GM18867 (cell line): ENCODE data around the gene KRTAP10-9.
"Not testable (repeated sequence)": the region's sequence is repeated elsewhere in the genome, so short reads cannot be mapped to it uniquely, and the experiment has no call there.

Source experiments
- ATAC-seq: cut with Tn5 transposase; IDR thresholded peaks from one replicate; pipeline ENCODE4 v1.9.1; 2021; ENCODE audit warnings: mild to moderate bottlenecking, moderate library complexity; ENCODE audit not compliant: unreplicated experiment

Gene KRTAP10-9

GRCh38 chr21:44594406-44594916, 32.4 kb upstream of the KRTAP10-9 start:
- no peak for ATAC-seq

GRCh38 chr21:44595524-44595923, 31.4 kb upstream of the KRTAP10-9 start:
- no peak for ATAC-seq

- no peak for ATAC-seq
Measured at GRCh38 chr21:44596068-44596725, 30.7 kb upstream of the KRTAP10-9 start.

- ATAC-seq, result no peak
Measured at GRCh38 chr21:44598061-44598460, 28.8 kb upstream of the KRTAP10-9 start.

GRCh38 chr21:44599264-44600029, 27.4 kb upstream of the KRTAP10-9 start:
- ATAC-seq, result no peak

GRCh38 chr21:44600118-44600978, 26.5 kb upstream of the KRTAP10-9 start, which contains the start of gene KRTAP10-7:
Gene KRTAP10-7, plus strand, starts transcription at chr21:44600597. Its CDS starts 25 bp downstream, at chr21:44600622.
- not testable (repeated sequence) for ATAC-seq

GRCh38 chr21:44601091-44601490, 25.8 kb upstream of the KRTAP10-9 start:
- ATAC-seq, result not testable (repeated sequence)

- no peak for ATAC-seq
Measured at GRCh38 chr21:44601596-44602462, 25.1 kb upstream of the KRTAP10-9 start.

GRCh38 chr21:44602463-44602850, 24.4 kb upstream of the KRTAP10-9 start:
- no peak for ATAC-seq

- no peak for ATAC-seq
Measured at GRCh38 chr21:44603109-44603875, 23.6 kb upstream of the KRTAP10-9 start.

- no peak for ATAC-seq
Measured at GRCh38 chr21:44603911-44604310, 23.0 kb upstream of the KRTAP10-9 start.

- ATAC-seq, result no peak
Measured at GRCh38 chr21:44606495-44606894, 20.4 kb upstream of the KRTAP10-9 start.

- ATAC-seq, result no peak
Measured at GRCh38 chr21:44609193-44609592, 17.7 kb upstream of the KRTAP10-9 start.

- ATAC-seq, result not testable (repeated sequence)
Measured at GRCh38 chr21:44610157-44610843, 16.6 kb upstream of the KRTAP10-9 start.

- ATAC-seq, result no peak
Measured at GRCh38 chr21:44611551-44611950, 15.3 kb upstream of the KRTAP10-9 start.

GRCh38 chr21:44612029-44612486, 14.8 kb upstream of the KRTAP10-9 start, which contains the start of gene KRTAP10-8:
Gene KRTAP10-8, plus strand, starts transcription at chr21:44612079. Its CDS starts 22 bp downstream, at chr21:44612101.
- no peak for ATAC-seq

GRCh38 chr21:44612669-44613229, 14.1 kb upstream of the KRTAP10-9 start:
- no peak for ATAC-seq
